ENCODE data around the gene PYGB.

- TF ChIP-seq CTCF (IDR thresholded peaks at IDR 0.05), result no peak
- TF ChIP-seq SIN3A (IDR thresholded peaks at IDR 0.05; ENCODE audit: borderline replicate concordance, insufficient read depth, low read depth, low read length), result no peak
- TF ChIP-seq TCF7L2 (IDR thresholded peaks at IDR 0.05; ENCODE audit: low read depth, low read length), result no peak
- TF ChIP-seq REST (IDR thresholded peaks at IDR 0.05; ENCODE audit: insufficient read depth in 1 of 2, low read depth in 2 of 2, low read length in 1 of 2), result no peak
Observed at GRCh38 chr20:25281541-25281991, 33.7 kb downstream of the PYGB start.

Data from Panc1 (cell line).